Heart left ventricle (tissue), 13 donors: Measurements from ENCODE around the gene LLGL2.

Source experiments
- POLR2A ChIP-seq, 2 donors: fragments of 450-650 bp; IDR thresholded peaks; one replicate each; pipeline ENCODE4 v1.6.1; 2017; ENCODE audit warnings: antibody characterized with exemption in 2 of 2, mild to moderate bottlenecking in 2 of 2, moderate library complexity in 2 of 2
- TF ChIP-seq, protein P1 (sequence below), 12 donors: fragments of 200-600 bp; sonication (generic) in 4 of 12; IDR thresholded peaks; one replicate each; pipeline versions ENCODE4 v1.5.0 to v1.8.0; 2018 to 2022; ENCODE audit warnings: antibody characterized with exemption in 12 of 12, mild to moderate bottlenecking in 5 of 12
- donor health status: ischemic (EF 13 %, LVEDD 7.1; RV severe dilation, severe dysfunction).
- donor health status: DM: no; HTN: yes; CAD: no.
- donor health status: DM: no; HTN: no; CAD: no.
- donor health status: ischemic (EF 25% LVEDD 6.9; RV normal size, moderate dysfunction).
- donor health status: ischemic (EF 25% LVEDD 5.7; RV mildly dilated, moderate dysfunction).
- donor health status: ischemic (EF 35%, LVEDD 5.7; RV mildly dilated, moderate dysfunction).
- donor health status: nonischemic (EF 11% LVEDD 7.7; RV severe dilation, severe dysfunction).
- donor health status: DM: yes; HTN: yes; CAD: no.
- donor health status: PGD.
- donor health status: ischemic (EF 29% LVEDD 5.4; RV normal size, mild dysfunction).
- donor health status: nonischemic (EF 23%, LVEDD 6.1; RV moderate dilation, normal function).

DNA sequence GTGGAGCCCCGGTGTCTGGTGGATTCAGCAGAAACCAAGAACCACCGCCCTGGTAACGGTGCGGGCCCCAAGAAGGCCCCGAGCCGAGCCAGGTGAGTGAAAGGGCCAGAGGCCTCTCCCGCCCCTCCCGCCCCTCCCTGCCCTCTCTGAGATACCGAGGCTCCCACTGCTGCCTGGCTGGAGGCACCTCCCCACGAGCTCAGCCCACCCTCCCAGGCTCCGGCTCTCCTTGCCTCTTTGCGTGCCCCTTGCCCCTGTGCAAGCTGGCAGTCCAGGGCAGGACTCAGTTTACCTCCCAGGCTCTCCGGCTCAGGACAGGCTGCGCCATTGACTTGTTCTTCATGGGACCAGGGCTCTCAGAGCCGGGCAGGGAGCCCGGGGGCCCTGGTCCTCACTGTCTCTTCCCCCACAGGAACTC lies 48.1 kb downstream of the LLGL2 start:
- TF ChIP-seq, protein P1, sequence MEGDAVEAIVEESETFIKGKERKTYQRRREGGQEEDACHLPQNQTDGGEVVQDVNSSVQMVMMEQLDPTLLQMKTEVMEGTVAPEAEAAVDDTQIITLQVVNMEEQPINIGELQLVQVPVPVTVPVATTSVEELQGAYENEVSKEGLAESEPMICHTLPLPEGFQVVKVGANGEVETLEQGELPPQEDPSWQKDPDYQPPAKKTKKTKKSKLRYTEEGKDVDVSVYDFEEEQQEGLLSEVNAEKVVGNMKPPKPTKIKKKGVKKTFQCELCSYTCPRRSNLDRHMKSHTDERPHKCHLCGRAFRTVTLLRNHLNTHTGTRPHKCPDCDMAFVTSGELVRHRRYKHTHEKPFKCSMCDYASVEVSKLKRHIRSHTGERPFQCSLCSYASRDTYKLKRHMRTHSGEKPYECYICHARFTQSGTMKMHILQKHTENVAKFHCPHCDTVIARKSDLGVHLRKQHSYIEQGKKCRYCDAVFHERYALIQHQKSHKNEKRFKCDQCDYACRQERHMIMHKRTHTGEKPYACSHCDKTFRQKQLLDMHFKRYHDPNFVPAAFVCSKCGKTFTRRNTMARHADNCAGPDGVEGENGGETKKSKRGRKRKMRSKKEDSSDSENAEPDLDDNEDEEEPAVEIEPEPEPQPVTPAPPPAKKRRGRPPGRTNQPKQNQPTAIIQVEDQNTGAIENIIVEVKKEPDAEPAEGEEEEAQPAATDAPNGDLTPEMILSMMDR (IDR thresholded peaks at IDR 0.05) = no peak
- TF ChIP-seq POLR2A (IDR thresholded peaks at IDR 0.05) = no peak
